HepG2 (cell line): Measurements from ENCODE around the gene LCLAT1. TPM values are rescaled to one million over a fixed set of nuclear protein-coding genes. Genes with fewer than 3 reads are reported as not detected.

Source experiments
- ATAC-seq: fragments of 200-7000 bp; cut with Tn5 transposase; 3 replicates; pipeline ENCODE4 v1.9.1; 2020; ENCODE audit warnings: mild to moderate bottlenecking, moderate library complexity
- BruUV-seq: library from RNA; stranded (reverse); fragments of 400-500 nt; replicated peaks from 2 replicates; lab custom pipeline; 2021; lab: Mats Ljungman, UMichigan
- CTCF ChIA-PET: fragments of 300-600 bp; formaldehyde crosslinking; extraction: SDS; loops from one replicate; lab custom pipeline; 2021; ENCODE audit warnings: low total read pairs, inconsistent platforms, low intra/inter-chr PET ratio; lab: Yijun Ruan, JAX
- POLR2A ChIA-PET: fragments of 350-600 bp; sonication (Branson Sonifier 250); formaldehyde crosslinking; loops from one replicate; lab custom pipeline; 2020; ENCODE audit warnings: antibody characterized with exemption, inconsistent platforms; lab: Yijun Ruan, JAX
- DNase-seq: peaks from one replicate; pipeline ENCODE4 v3.0.0-alpha.2; 2015; ENCODE audit warnings: low spot score
- FAIRE-seq: peaks from 3 replicates; lab custom pipeline; 2011; peaks lifted over from hg19 to GRCh38; lab: Jason Lieb, UNC
- H2AFZ ChIP-seq: one replicate; pipeline ENCODE4 v1.6.1; 2011; ENCODE audit warnings: low read length, inconsistent platforms
- H3K27ac ChIP-seq: fragments of 300-600 bp; 3 replicates; pipeline ENCODE4 v1.8.0; 2011; ENCODE audit warnings: mixed run types, mild to moderate bottlenecking, mixed read lengths, low read length, inconsistent platforms; ENCODE audit not compliant: insufficient read depth; ENCODE audit errors: extremely low read length
- H3K27me3 ChIP-seq, 2 experiments: fragments of 200-600 bp in 1 of 2; 2 replicates in 1 of 2; 3 replicates in 1 of 2; pipeline versions ENCODE4 v1.6.0 to v1.8.0; 2011; ENCODE audit warnings: low read length in 2 of 2, mild to moderate bottlenecking in 2 of 2, moderate library complexity in 2 of 2, inconsistent platforms in 1 of 2; ENCODE audit not compliant: insufficient read depth in 2 of 2, control insufficient read depth in 1 of 2
- H3K36me3 ChIP-seq, 2 experiments: fragments of 200-600 bp in 1 of 2; replicated peaks in 1 of 2; 2 replicates in 1 of 2; 3 replicates in 1 of 2; pipeline versions ENCODE4 v1.5.1 to v1.8.0; 2011; ENCODE audit warnings: low read length in 2 of 2, inconsistent platforms in 1 of 2; ENCODE audit not compliant: insufficient read depth in 2 of 2, control insufficient read depth in 1 of 2
- H3K4me1 ChIP-seq: 2 replicates; pipeline ENCODE4 v1.5.1; 2012; ENCODE audit warnings: low read length, inconsistent platforms; ENCODE audit not compliant: insufficient read depth
- H3K4me2 ChIP-seq: 2 replicates; pipeline ENCODE4 v1.6.0; 2011; ENCODE audit warnings: low read depth, low read length, inconsistent platforms
- H3K4me3 ChIP-seq, 3 experiments: fragments of 200-600 bp in 1 of 3; sonication (generic), shearing (Covaris generic) in 1 of 3; replicated peaks in 1 of 3; 2 replicates each; pipeline ENCODE4 v1.5.1; 2011 to 2016; ENCODE audit warnings: low read length in 3 of 3, inconsistent platforms in 2 of 3, low read depth in 2 of 3, mild to moderate bottlenecking in 2 of 3, control low read depth in 1 of 3, mixed read lengths in 1 of 3; ENCODE audit not compliant: insufficient read depth in 1 of 3
- H3K79me2 ChIP-seq: one replicate; pipeline ENCODE4 v1.6.1; 2011; ENCODE audit warnings: low read length, inconsistent platforms; ENCODE audit not compliant: insufficient read depth
- H3K9ac ChIP-seq: 2 replicates; pipeline ENCODE4 v1.6.0; 2011; ENCODE audit warnings: mild to moderate bottlenecking, low read depth, low read length, inconsistent platforms; ENCODE audit not compliant: insufficient read depth
- H3K9me3 ChIP-seq: 2 replicates; pipeline ENCODE4 v1.5.1; 2012; ENCODE audit warnings: mild to moderate bottlenecking, low read length
- H4K20me1 ChIP-seq: 2 replicates; pipeline ENCODE4 v1.6.0; 2011; ENCODE audit warnings: inconsistent platforms, mild to moderate bottlenecking, low read length, moderate library complexity; ENCODE audit not compliant: insufficient read depth
- CTCF ChIP-seq: sonication (generic); formaldehyde crosslinking; IDR thresholded peaks from 2 replicates; pipeline ENCODE4 v1.5.0; 2020; ENCODE audit warnings: mild to moderate bottlenecking, missing genetic modification reagents, moderate library complexity
- E2F2 ChIP-seq: sonication (generic); formaldehyde crosslinking; IDR thresholded peaks from 2 replicates; pipeline ENCODE4 v1.4.0; 2020; ENCODE audit warnings: missing genetic modification reagents, borderline replicate concordance
- FLYWCH1 ChIP-seq: sonication (generic); formaldehyde crosslinking; IDR thresholded peaks from 2 replicates; pipeline ENCODE4 v1.8.1; 2023; ENCODE audit warnings: mild to moderate bottlenecking, missing genetic modification reagents
- ZNF761 ChIP-seq: sonication (generic); formaldehyde crosslinking; conservative IDR thresholded peaks from 2 replicates; pipeline ENCODE4 v1.4.0; 2020; ENCODE audit warnings: mild to moderate bottlenecking, missing genetic modification reagents
- ZSCAN29 ChIP-seq: sonication (generic); formaldehyde crosslinking; conservative IDR thresholded peaks from 2 replicates; pipeline ENCODE4 v1.4.0; 2020; ENCODE audit warnings: mild to moderate bottlenecking, missing genetic modification reagents
- WGBS: methylation state at CpG from one replicate; pipeline ENCODE4 v1.1.6; 2017; ENCODE audit warnings: low lambda C conversion rate; 5-methylcytosine and 5-hydroxymethylcytosine counted together
- in situ Hi-C: cut with HindIII; loops from 2 replicates; pipeline ENCODE4 v1.10.0; 2017; ENCODE audit warnings: low pct_unique_long_range_greater_than_20kb; ENCODE audit not compliant: extremely low pct_ligation_motif_present
- intact Hi-C: fragments of 100-400 bp; cut with micrococcal nuclease; formaldehyde crosslinking; loops from one replicate; pipeline ENCODE4 v1.10.0; 2022; ENCODE audit not compliant: unreplicated experiment
- polyA plus RNA-seq, 8 experiments: library from polyadenylated mRNA; depleted of rRNA in 3 of 8; stranded (reverse) in 7 of 8; unstranded in 1 of 8; fragments of >200 nt; fragmentation: Illumina TruSeq in 4 of 8; extraction: Trizol in 4 of 8; gene quantifications; 2 replicates each; pipeline versions ENCODE4 v1.2.1 to v1.2.3, GENCODE V29; 2011 to 2016; ENCODE audit warnings: low read depth in 4 of 8, missing spikeins in 1 of 8, mixed read lengths in 1 of 8; ENCODE audit not compliant: insufficient read depth in 1 of 8
- total RNA-seq, 5 experiments: library from RNA; depleted of rRNA; stranded (reverse); fragments of >200 nt; fragmentation: Illumina TruSeq; extraction: Trizol; gene quantifications; 2 replicates each; pipeline ENCODE4 v1.2.3, GENCODE V29; 2016; ENCODE audit warnings: low read depth in 1 of 5

LCLAT1 gene
- total and polyA plus RNA-seq, 2 of the 13 experiments (the other 11 are each of a cell fraction or from before 2014, with no cell fraction given) = 18.0 to 28.0 TPM

- no peak for TF ChIP-seq ZSCAN29 (CRISPR knock-in tag)
- TF ChIP-seq E2F2 (CRISPR knock-in tag) = no peak
These were observed 178.2 kb downstream of the LCLAT1 start (continued) for GRCh38 chr2:30625276-30625675.

GRCh38 chr2:30625701-30626100 lies 178.7 kb downstream of the LCLAT1 start:
- H3K27ac ChIP-seq = no peak overlapping the region
- no peak overlapping the region for H3K9ac ChIP-seq
- no peak for TF ChIP-seq FLYWCH1
- TF ChIP-seq CTCF (CRISPR knock-in tag) = no peak
- no peak for TF ChIP-seq ZNF761 (CRISPR knock-in tag)
- WGBS = 98% methylated on average over 3 of the region's 3 CpGs
- in situ Hi-C loops (no loop called here), intact Hi-C loops (no loop called here)
- H3K4me3 ChIP-seq = no peak overlapping the region
- ChIA-PET POLR2A (no interaction called here), CTCF (no interaction called here)
- BruUV-seq = no TSS peak
- ATAC-seq (no peak), FAIRE-seq (no peak), DNase-seq (no peak)
- H3K4me1 ChIP-seq = no peaks in the 10 kb centered on the region
- H3K79me2 ChIP-seq = no peaks in the 10 kb centered on the region
- H3K36me3 ChIP-seq = peaks cover 4 to 7% of the 10 kb centered on the region in 2 experiments; a peak in 2 of 5 replicates
- H3K4me2 ChIP-seq = no peak overlapping the region
- no peak overlapping the region for H2AFZ ChIP-seq
- no peaks in the 10 kb centered on the region for H4K20me1 ChIP-seq
- H3K9me3 ChIP-seq = no peaks in the 10 kb centered on the region
- no peaks in the 10 kb centered on the region for H3K27me3 ChIP-seq
